Glomerular visceral epithelial cell (primary cell): ENCODE data around the gene NHS.

Source experiments
- DNase-seq: peaks from one replicate; pipeline ENCODE4 v3.0.0-alpha.2; 2016; ENCODE audit errors: extremely low spot score

NHS gene

DNA sequence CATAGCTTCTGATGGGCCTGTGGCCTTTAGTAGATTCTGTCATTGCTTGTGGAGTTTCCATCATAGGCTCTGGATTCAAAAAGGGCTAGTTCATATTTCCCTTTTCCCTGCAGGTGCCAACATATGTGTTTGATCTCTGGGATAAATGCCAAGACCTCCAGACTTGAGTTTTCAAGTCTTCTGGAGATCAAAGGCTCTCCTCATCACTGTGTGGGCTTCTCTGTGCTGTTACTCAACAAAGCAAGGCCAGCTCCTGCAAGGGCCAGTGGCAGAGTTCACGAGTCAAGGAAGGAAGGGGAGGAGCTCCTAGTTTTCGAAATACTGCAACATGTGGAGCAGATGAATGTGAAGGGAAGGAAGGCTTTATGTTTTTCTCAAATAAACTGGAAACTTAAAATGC, 299.6 kb downstream of the NHS start:
- no peak for DNase-seq

DNA sequence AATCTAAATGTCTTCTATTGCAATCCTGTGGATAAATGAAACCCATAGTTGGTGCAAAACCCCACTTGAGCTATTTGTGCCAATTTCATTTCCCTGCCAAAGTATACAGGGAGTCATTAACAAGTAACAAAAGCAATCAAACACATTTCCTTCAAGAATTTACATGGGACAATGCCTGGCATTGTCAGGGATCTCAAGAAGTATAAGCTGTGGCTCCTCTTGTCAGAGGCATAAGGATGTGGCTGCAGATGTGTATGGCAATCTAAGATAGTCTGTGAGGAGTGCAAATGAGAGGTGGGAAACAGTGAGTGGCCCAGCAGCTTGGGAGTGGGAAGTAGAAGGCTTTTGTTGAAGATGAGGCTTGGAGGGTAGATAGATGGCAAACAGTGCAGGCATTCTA, 304.3 kb downstream of the NHS start:
- DNase-seq = no peak

DNA sequence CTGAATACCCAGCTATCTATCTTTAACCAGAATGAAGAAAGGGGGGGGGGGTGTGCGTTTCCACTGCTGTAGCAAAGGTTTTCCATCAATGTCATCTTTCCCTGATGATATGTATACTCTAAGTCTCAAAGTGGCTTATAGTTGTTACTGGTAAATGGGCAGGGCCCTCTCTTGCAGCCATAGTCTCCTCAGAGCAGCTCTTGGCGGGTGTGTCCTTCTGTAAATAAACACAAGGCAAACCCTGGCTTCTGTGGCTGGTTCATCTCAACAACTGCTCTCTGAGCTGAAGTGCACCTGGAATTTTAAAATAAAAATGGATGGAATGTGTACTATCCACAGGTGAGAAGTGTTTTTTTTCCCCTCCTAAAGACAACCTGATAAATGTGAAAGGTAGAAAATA, 304.8 kb downstream of the NHS start:
- DNase-seq = no peak

DNA sequence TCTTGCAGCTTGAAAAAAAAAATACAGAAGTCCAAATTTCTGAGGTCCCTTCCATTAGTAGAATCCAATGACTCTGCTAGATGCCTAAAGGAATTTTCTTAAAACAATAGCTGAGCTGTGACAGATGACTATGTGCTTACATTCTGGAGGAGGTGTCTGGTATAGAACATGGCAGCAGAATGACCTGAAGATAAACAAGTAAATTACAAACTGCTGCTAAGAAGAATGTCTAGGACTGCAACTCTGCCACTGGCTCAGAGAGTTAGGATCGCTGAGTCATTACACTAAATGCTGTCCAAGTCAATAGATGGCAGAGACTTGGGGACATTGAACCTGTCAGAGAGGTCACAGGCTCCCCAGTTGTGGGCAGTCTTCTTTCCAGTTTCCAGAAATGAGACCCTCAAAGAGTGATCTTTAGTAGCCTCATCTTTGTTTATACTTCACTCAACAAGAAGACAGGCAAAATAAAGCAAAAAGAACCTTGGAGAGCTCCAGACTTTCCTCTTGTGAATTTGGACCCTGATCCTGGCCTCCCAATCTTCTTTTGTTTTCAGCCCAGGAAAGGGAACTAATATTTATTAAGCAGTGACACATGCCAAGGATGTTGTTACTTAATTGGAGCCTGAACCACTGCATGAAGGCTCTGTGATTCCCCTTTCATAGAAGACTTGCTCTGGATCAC, 305.9 kb downstream of the NHS start:
- DNase-seq = no peak

DNA sequence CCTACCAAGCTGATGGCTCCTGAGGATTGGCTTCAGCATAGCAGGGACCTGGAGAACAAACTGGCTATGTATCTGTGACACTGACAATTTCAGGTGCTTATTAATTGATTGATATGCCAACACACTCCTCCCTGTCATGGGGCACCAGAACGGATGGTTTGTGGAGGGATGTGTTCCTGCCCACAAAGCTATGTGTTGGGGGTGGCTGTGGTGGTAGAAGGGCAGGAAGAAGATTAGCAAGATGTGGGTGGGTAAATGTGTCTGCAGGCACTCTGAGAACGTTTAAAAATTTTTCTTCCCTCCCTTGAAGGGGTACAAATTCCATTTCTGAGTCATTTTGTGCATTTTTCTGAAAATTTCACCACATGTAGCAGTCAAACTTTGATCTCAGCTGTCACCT, 307.3 kb downstream of the NHS start:
- no peak for DNase-seq

DNA sequence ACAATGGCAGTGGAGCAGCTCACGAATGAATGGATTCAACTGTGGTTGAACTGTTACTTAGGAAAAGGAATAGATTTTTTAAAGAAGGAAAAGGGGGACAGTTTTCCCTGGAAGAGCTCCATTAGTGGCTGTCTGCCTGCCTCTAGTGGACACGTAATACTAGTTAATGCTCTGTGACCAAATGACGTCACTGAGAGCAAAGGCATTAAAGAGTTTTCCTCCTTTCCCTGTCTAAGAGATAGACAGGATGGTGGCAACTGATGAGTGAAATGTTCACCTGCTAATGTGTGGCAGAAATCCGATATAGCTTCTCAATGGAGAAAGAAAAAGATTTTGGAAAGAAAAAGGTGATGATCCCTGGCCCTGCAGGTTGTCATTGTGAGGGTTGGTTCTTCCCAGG, 310.0 kb downstream of the NHS start:
- no peak for DNase-seq

DNA sequence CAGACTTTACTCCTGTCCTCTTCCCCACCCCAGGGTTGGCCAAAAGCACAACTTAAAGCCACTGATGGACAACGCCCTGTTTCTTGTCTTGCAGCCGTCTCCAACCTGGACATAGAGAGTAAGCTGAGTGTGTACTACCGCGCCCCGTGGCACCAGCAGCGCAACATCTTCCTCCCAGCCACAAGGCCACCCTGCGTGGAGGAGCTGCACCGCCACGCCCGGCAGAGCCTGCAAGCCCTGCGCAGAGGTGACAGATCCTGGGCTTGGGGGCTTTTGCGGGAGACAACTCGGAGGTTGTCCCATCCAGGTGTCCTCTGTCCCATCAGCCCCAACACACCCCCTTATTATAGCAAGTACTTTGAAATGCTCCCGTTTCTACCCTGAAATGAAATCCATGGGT, 312.6 kb downstream of the NHS start:
- DNase-seq = no peak

DNA sequence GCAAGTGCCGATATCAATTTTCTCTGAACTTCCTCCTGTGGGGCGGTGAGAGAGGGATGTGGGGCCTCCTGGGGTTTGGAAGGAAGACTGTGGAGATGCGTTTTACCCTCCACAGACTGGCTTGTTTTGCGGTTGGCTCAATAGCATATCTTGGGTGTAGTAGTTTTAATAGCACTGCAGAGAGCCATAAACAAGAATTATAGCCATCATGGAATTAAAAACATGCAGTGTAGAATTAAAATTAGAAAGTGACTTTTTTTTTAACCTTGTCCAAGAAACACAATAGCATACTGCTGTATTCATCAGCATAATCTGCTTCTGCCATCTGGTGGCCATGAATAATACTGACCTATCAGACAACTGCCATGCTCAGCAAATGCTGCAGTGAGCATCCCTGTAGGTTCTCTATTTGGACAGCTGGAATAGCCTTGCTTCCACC, 315.0 kb downstream of the NHS start:
- DNase-seq = peak; percentile 49

DNA sequence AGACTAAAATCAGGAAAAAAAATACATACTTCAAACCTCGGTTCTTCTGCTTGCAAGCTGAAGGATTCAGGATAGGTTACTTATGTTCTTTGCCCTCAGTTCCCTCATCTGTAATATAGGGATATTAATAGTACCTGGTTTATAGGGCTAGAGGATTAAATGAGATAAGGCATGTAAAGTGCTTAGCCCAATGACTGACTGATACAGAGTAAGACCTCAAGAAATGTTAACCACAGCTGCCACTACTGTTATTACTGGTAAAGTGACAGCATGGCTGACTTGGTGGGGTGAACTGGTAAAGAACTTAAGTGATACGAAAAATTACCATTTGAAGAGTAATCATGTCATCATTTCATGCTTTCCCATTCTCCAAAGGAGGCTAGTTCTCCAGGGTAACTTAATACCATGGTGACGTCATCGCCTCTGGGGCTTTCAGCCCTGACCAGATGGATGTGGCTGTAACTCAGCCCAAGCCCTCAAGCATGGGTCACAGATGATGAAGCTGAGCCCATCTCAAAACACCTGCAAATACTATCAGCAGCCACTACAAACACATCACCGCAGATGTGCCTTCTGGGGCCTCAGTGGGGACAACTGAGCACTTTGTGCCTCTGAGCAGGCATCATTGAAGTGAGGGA, 317.8 kb downstream of the NHS start:
- peak; percentile 51 for DNase-seq

DNA sequence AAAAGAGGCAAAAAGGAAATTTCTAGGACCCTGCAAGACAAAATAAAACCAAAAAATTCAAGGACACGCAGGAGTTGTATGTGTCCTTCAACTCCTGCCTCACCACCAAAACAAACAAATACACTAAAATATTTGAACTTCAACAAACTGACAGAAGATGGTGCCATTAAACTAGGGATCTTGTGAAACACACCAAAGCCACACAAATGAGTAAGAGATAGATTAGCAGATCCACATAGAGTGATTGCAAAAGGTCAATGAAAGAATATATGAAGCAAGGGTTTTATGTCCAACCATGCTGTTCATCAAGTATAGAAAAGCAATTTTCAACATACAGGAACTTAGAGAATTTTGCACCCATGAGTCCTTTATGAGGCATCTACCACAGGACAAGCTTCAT, 322.2 kb downstream of the NHS start:
- no peak for DNase-seq

DNA sequence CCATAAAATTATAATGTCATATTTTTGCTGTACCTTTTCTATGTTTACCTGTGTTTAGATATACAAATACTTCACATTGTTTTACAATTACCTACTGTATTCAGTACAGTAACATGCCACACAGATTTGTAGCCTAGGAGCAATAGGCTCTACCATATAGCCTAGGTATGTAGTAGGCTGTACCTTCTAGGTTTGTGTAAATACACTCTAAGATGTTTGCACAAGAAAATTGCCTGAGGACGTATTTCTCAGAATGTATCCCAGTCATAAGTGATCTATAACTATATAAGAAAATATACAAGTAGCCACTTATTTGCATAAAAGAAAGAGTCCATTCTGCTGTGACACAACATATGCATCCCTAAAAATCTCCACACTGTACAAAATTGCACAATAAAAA, 326.0 kb downstream of the NHS start:
- DNase-seq = no peak

DNA sequence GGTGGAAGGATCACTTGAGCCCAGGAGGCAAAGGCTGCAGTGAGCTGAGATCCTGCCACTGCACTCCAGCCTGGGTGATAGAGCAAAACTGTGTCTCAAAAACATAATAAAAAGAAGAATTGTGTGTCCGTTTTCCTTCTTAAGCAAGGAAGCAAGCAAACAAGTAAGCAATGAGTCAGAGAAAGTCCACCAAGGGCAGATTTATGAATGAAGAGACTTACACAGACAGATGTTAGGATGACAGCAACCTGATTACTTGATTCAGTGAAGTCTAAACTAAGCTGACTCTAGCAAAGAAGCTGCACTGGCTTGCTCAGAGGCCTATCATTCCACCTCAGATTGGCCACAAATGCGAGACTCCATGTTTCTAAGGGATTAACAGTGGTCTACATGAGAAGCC, 328.2 kb downstream of the NHS start:
- no peak for DNase-seq

DNA sequence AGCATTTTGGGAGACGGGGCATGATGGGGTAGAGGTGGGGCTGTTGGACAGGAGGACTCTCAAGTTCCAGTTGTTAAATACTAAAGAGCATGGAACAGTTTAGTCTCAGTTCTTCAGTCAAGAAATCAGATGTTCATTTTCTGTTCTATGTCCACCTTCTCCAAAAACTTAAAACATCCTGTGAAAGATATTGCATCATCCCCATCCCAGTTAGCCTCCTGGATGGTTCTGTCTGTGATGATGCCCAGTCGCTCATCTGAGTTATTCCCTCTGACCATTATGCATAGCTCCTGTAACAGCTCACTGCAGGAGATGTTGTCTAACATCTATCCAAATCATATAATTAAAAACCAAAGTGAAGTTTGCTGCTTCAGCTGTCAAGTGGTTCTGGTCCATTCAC, 330.2 kb downstream of the NHS start:
- DNase-seq = no peak

DNA sequence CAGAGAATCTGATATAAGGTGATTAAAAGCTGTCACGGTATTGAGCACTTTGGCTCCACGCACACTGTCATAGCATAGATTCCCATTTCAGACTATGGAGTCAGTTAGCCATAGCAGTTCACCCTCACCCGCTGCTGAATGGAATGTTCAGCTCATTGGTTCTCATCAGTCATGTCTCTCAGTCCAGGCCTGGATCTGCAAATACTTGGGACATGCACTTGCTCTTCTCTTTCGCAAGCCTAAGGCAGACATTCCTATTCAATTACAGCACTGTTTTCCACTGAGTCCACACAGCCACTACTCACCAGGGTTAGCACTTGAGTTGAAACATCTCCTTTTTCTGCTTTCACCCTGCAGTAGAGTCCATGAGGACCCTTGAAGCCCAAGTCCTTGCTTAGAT, 331.7 kb downstream of the NHS start:
- peak; percentile 50 for DNase-seq

DNA sequence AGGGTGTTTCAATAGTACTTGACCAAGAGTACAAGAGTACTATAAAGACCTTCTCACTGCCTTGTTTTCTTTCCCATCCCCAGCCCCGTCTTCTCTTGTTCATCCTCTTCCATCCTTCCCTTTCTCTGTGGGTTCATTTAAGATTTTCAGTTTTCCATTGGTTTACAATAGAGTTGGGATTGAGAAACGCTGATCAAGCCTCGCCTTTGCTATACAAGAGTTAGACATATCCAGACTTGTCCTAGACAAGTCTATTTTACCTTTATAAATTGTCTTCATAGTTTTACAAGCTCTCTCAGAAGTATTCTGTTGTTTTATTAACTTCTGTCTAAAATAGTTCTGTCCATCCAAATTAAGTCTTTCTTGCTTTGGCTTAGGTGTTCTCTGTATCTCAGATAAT, 332.7 kb downstream of the NHS start:
- DNase-seq = no peak

DNA sequence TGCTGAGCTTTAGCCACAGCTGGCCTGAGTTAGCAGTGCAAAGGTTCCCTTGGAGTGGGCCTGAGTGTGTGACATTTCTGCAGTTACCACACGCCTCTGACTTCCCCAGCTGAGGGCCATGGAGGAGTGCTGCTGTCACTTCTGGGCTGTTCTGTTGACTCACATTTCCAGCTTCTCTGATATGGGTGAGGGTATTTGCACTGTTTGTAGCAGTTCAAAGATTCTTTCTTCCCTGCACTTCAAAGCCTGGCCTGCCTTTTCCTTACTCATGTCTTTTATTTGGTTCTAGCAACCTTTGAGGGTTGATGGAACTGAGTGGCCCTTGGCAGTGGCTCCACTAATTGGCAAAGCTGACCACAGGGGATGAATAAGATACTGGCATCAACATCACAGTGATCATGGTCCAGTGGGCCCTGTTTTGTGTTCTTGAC, 335.9 kb downstream of the NHS start:
- DNase-seq = no peak

DNA sequence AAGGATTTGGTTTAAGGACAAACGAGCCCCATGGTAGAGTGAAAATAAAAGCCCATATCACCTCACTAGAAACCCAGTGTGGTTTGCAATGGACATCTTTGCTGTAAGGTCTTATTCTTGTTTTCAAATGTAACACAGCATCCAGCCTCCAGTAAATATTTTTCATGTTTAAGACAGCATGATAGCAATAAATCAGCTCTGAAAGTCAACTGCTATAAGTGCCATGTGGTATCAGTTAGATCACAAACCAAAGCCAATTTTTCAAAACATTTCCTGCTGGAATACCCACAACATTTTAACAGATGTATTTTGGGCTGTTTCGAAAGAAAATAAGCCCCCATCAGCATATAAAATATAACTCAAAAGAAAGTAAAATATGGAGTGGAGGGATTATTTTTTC, 338.3 kb downstream of the NHS start:
- DNase-seq = no peak

DNA sequence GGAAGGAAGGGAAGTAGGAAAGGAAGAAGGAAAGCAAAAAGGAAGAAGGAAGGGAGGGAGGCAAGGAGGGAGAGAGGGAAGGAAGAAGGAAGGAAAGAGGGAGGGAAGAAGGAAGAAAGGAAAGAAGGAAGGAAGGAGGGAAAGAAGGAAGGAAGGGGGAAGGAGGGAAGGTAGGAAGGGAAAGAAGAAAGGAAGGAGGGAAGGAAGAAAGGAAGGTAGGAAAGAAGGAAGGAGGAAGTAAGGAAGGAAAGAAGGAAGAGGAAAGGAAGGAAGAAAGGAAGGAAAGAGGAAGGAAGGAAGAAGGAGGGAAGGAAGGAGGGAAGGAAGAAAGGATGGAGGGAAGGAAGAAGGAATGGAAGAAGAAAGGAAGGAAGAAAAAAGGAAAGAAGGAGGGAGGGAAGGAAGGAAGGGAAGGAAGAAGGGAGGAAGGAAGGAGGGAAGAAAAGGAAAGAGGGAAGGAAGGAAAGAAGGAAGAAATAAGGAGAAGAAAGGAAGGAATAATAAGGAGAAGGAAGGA, 343.7 kb downstream of the NHS start:
- DNase-seq = no peak

DNA sequence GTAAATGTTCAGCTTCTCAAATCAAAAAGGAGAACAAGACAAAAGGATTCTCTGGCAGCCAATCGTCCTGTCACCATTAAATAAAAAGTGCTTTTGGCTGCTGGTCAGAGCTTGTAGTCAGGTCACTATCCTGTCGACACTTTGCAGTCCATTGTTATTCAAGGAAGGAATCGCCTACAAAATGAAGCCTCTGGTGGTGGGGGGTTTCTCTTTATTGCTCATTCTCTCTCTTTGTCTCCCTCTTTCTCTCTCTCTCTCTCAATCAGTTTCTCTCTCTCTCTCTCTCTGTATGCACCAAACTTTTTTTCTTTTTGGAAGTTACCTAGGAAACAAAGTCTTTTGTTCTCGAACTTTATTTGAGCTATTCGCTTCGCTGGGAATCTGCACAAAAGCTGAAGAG, 344.7 kb downstream of the NHS start:
- no peak for DNase-seq

DNA sequence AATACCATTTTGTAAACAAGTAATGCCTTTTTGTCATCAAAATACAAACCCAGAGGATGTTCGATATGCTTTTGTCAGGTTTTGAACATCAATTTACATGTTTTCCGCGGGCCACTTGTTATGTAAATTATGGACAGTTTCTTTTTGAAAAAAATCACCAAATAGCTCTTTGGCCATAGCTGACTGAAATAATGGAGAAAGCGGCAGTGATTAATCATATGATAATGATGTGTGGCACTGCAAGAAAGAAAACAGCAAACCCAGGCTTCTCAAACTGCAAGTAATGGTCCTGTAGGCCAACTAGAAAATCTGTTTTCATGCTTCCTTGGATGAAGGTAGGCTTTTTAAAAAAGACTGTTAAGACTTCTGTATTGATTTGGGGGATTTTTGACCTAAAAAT, 346.7 kb downstream of the NHS start:
- no peak for DNase-seq

DNA sequence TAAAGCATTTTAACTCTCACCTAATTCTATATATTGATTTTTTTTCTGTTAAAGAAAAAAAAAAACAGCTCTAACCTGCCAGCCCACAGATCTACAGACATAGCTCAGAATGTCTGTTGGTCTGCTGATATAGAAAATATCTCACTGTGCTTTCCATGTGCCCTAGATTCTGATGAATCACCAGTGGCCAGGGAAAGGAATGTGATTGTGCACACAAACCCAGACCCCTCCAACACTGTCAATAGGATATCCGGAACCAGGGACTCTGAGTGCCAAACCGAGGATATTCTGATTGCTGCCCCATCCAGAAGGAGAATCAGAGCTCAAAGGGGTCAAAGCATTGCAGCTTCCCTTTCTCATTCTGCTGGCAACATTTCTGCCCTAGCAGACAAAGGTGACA, 350.2 kb downstream of the NHS start:
- peak; percentile 13 for DNase-seq

DNA sequence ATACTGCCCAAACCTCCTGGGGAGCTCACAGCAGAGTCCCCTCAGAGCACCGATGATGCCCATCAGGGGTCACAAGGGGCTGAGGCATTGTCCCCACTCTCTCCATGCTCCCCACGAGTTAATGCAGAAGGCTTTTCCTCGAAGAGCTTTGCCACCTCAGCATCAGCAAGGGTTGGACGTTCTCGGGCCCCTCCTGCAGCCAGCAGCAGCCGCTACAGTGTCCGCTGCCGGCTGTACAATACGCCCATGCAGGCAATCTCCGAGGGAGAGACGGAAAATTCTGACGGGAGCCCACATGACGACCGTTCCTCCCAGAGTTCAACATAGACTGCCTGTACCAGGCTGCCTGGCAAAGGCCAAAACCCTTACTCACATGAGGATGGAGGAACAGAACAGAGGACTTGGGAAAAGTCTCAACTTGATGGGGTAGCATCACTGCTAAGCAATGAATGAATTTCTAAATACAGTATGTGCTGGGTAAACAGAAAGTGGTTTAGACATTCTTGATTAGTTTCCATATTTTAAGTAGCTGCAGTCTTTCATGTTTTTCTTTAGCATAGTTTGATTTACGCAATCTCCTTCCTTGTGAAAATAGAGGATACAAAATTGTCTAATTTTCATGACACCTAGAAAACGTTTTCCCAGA, 357.3 kb downstream of the NHS start:
- DNase-seq = no peak

DNA sequence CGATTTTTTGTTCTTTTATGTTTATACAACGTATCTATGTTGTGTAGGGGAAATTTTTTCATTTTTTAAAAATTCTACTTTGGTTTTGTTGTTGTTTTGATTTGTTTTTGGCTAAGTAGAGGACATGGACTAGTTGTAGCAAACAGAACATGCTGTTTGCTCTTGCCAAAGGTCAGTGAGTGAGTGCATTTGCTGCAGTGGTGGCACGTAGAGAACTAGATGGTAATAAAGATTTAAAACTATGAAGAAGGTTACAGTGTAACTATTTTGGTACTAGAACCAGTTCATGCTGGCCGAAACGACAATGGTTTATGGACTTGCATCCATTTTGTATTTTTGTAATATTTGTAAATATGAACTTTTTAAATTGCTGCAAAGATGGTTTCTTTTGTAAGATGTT, 360.4 kb downstream of the NHS start:
- DNase-seq = no peak
